GM12878 (cell line): ENCODE results near the gene TRRAP. TPM values are rescaled to one million over a fixed set of nuclear protein-coding genes. Genes with fewer than 3 reads are reported as not detected.

Source experiments
- ATAC-seq: fragments of 200-7000 bp; cut with Tn5 transposase; 3 replicates; pipeline ENCODE4 v1.9.1; 2020; ENCODE audit warnings: mild to moderate bottlenecking, moderate library complexity
- BruUV-seq: library from RNA; stranded (reverse); fragments of 400-500 nt; replicated peaks from 2 replicates; lab custom pipeline; 2021; lab: Mats Ljungman, UMichigan
- CTCF ChIA-PET: fragments of 300-600 bp; sonication (Branson Sonifier 250); formaldehyde crosslinking; extraction: SDS; loops from one replicate; lab custom pipeline; 2021; ENCODE audit warnings: inconsistent platforms; lab: Yijun Ruan, JAX
- POLR2A ChIA-PET: fragments of 350-600 bp; formaldehyde crosslinking; extraction: SDS; loops from one replicate; lab custom pipeline; 2021; ENCODE audit warnings: inconsistent platforms; lab: Charles Lee
- RAD21 ChIA-PET: fragments of 300-600 bp; sonication (Branson Sonifier 250); formaldehyde crosslinking; loops from one replicate; lab custom pipeline; 2023; ENCODE audit warnings: antibody characterized with exemption; ENCODE audit not compliant: unreplicated experiment; lab: Charles Lee
- SMC1A ChIA-PET: fragments of 300-600 bp; sonication (Branson Sonifier 250); formaldehyde crosslinking; loops from one replicate; lab custom pipeline; 2023; ENCODE audit not compliant: unreplicated experiment, uncharacterized antibody; lab: Charles Lee
- DNase-seq: peaks from one replicate; pipeline ENCODE4 v3.0.0-alpha.2; 2011; ENCODE audit warnings: low read depth, low spot score
- FAIRE-seq: peaks from 3 replicates; lab custom pipeline; 2011; peaks lifted over from hg19 to GRCh38; lab: Jason Lieb, UNC
- H2AFZ ChIP-seq: 2 replicates; pipeline ENCODE4 v1.6.0; 2011; ENCODE audit warnings: low read depth, low read length, control low read depth; ENCODE audit not compliant: control insufficient read depth
- H3K27ac ChIP-seq: 2 replicates; pipeline ENCODE4 v1.5.1; 2011; ENCODE audit warnings: control low read depth; ENCODE audit not compliant: control insufficient read depth, insufficient read depth
- H3K27me3 ChIP-seq, 2 experiments: replicated peaks in 1 of 2; 2 replicates each; pipeline versions ENCODE4 v1.6.0 to v1.6.1; 2011; ENCODE audit warnings: low read length in 1 of 2; ENCODE audit not compliant: control insufficient read depth in 2 of 2, insufficient read depth in 2 of 2
- H3K36me3 ChIP-seq, 2 experiments: 2 replicates each; pipeline ENCODE4 v1.5.1; 2011; ENCODE audit warnings: low read length in 1 of 2; ENCODE audit not compliant: control insufficient read depth in 2 of 2, insufficient read depth in 2 of 2
- H3K4me1 ChIP-seq: 2 replicates; pipeline ENCODE4 v1.6.1; 2011; ENCODE audit warnings: mild to moderate bottlenecking, low read length, moderate library complexity, mixed read lengths; ENCODE audit not compliant: control insufficient read depth, insufficient read depth
- H3K4me2 ChIP-seq: 2 replicates; pipeline ENCODE4 v1.6.0; 2011; ENCODE audit warnings: control low read depth; ENCODE audit not compliant: control insufficient read depth, insufficient read depth
- H3K4me3 ChIP-seq: fragments of 200-600 bp; sonication (generic); 2 replicates; pipeline ENCODE4 v1.5.1; 2016
- H3K79me2 ChIP-seq: 2 replicates; pipeline ENCODE4 v1.6.0; 2011; ENCODE audit warnings: low read length; ENCODE audit not compliant: control insufficient read depth, insufficient read depth
- H3K9ac ChIP-seq: 2 replicates; pipeline ENCODE4 v1.8.0; 2011; ENCODE audit warnings: low read length, control low read depth, mixed read lengths; ENCODE audit not compliant: control insufficient read depth, insufficient read depth
- H3K9me3 ChIP-seq: replicated peaks from 3 replicates; pipeline ENCODE4 v1.5.1; 2011; ENCODE audit warnings: mild to moderate bottlenecking, low read length; ENCODE audit not compliant: control insufficient read depth, insufficient read depth
- H4K20me1 ChIP-seq: 2 replicates; pipeline ENCODE4 v1.6.0; 2011; ENCODE audit not compliant: control insufficient read depth, insufficient read depth
- CHD1 ChIP-seq: IDR thresholded peaks from 2 replicates; pipeline ENCODE4 v1.6.1; 2012; ENCODE audit warnings: low read depth, low read length, improper control_type of control experiment
- HCFC1 ChIP-seq: fragments of 150-350 bp; IDR thresholded peaks from 2 replicates; pipeline ENCODE4 v1.6.1; 2014; ENCODE audit warnings: low read length
- PAX8 ChIP-seq: fragments of 450-650 bp; IDR thresholded peaks from 2 replicates; pipeline ENCODE4 v1.6.1; 2017; ENCODE audit warnings: mild to moderate bottlenecking, moderate library complexity
- POLR2AphosphoS5 ChIP-seq: IDR thresholded peaks from 2 replicates; pipeline ENCODE4 v1.6.1; 2011; ENCODE audit warnings: mild to moderate bottlenecking, low read length, inconsistent platforms
- TBL1XR1 ChIP-seq: IDR thresholded peaks from 2 replicates; pipeline ENCODE4 v1.6.1; 2012; ENCODE audit warnings: low read depth, low read length, improper control_type of control experiment
- USF1 ChIP-seq: IDR thresholded peaks from 2 replicates; pipeline ENCODE4 v1.6.1; 2011; ENCODE audit warnings: borderline replicate concordance, low read depth, mild to moderate bottlenecking, moderate library complexity, mixed read lengths, low read length; ENCODE audit not compliant: insufficient read depth; ENCODE audit errors: extremely low read length
- ZBTB33 ChIP-seq: fragments of 450-650 bp; IDR thresholded peaks from 2 replicates; pipeline ENCODE4 v1.6.1; 2017; ENCODE audit warnings: mild to moderate bottlenecking
- WGBS: methylation state at CpG from one replicate; pipeline ENCODE4 v1.1.6; 2016; ENCODE audit warnings: low lambda C conversion rate; ENCODE audit not compliant: insufficient replicate concordance, insufficient coverage; ENCODE audit errors: missing lambda C conversion rate; 5-methylcytosine and 5-hydroxymethylcytosine counted together
- in situ Hi-C: fragments of 300-500 bp; cut with MboI; formaldehyde crosslinking; loops from 9 replicates; pipeline ENCODE4 v1.14.3; 2018; ENCODE audit warnings: mixed read lengths
- intact Hi-C: fragments of 100-400 bp; cut with micrococcal nuclease; formaldehyde crosslinking; loops from one replicate; pipeline ENCODE4 v1.14.2; 2022; ENCODE audit not compliant: unreplicated experiment
- polyA plus RNA-seq, 11 experiments: library from polyadenylated mRNA; depleted of rRNA in 4 of 11; unstranded in 6 of 11; stranded (reverse) in 5 of 11; fragments of >200 nt; fragmentation: Nextera tagmentation in 4 of 11; fragmentation: Illumina TruSeq in 1 of 11; extraction: Ambion mirVana in 4 of 11; extraction: Trizol in 1 of 11; gene quantifications; 1 replicate in 1 of 11; 2 replicates in 10 of 11; pipeline versions ENCODE4 v1.2.1 to v1.2.3, GENCODE V29; 2011 to 2016; ENCODE audit warnings: inconsistent platforms in 2 of 11, missing spikeins in 2 of 11, low read depth in 1 of 11
- total RNA-seq, 4 experiments: library from RNA; depleted of rRNA in 3 of 4; stranded (reverse); fragments of >200 nt in 3 of 4; fragmentation: Illumina TruSeq in 1 of 4; extraction: Trizol in 1 of 4; gene quantifications; 2 replicates each; pipeline versions ENCODE4 v1.2.1 to v1.2.3, GENCODE V29; 2013 to 2021
- TF ChIP-seq, protein P1 (sequence below): IDR thresholded peaks from 2 replicates; pipeline ENCODE4 v1.6.1; 2011; ENCODE audit warnings: low read depth, mild to moderate bottlenecking, low read length, moderate library complexity, borderline replicate concordance; ENCODE audit errors: extremely low read depth

TRRAP gene
- total and polyA plus RNA-seq, 10 of the 15 experiments (the other 5 are each of a cell fraction or from before 2014, with no cell fraction given), result 1.1 to 39.3 (median 8.5) TPM

DNA sequence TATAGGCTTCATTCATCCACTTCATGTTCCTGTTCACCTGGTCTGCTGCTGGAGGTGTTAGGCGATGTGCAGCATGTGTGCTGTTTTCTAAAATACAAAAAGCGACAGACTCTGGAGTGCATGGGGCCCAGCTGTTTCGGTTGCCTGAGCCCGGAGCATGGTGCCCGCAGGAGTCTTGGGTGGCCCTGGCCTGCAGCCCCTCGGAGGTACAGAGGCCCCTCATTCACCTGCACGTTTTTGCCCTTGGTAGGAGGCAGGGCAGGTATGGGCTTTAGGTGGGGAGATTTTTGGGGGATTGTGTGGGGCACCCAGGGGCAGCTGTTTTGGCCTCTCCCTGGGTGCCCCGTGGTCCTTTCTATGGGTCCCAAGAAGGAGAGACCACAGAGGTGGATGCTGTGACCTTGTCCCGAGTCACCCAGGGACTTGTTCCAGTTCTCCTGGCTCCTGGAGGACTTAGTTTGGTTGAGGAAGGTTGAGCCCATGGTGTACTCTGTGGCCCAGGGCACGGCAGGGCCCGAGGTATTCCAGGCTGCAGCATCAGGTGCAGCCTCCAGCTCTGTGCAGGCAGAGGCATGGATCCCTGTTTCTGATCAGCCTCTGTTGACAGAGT, 130.7 kb downstream of the TRRAP start:
- POLR2A ChIA-PET, result no interaction called here

GRCh38 chr7:99010281-99010680, 131.9 kb downstream of the TRRAP start:
- Histone ChIP-seq H4K20me1 (no peaks in the 10 kb centered on the region), H3K4me3 (no peak overlapping the region), H3K4me2 (no peak overlapping the region), H3K27me3 (no peaks in the 10 kb centered on the region), H2AFZ (no peak overlapping the region), H3K9ac (no peak overlapping the region), H3K9me3 (no peaks in the 10 kb centered on the region), H3K27ac (no peak overlapping the region), H3K79me2 (no peaks in the 10 kb centered on the region), H3K4me1 (peaks cover 9% of the 10 kb centered on the region), H3K36me3 (peaks cover 46 to 59% of the 10 kb centered on the region in 2 experiments)
- no peak for DNase-seq
- ChIA-PET RAD21 (interaction anchor here (0.6 kb wide), 1 partner anchor 13 kb away, joined by 3 read pairs; no protein-coding TSS in a partner anchor), POLR2A (no interaction called here), CTCF (no interaction called here), SMC1A (no interaction called here)
- no peak for ATAC-seq
- intact Hi-C loops, result no loop called here
- TF ChIP-seq ZBTB33 (no peak), POLR2AphosphoS5 (0 out of 2 replicates have a peak, but pooled peaks have one; percentile 4)
- TF ChIP-seq, protein P1, sequence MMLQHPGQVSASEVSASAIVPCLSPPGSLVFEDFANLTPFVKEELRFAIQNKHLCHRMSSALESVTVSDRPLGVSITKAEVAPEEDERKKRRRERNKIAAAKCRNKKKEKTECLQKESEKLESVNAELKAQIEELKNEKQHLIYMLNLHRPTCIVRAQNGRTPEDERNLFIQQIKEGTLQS, result no peak
- WGBS, result 96% methylated on average over 9 of the region's 9 CpGs
- in situ Hi-C loops, result no loop called here
- FAIRE-seq, result no peak
- BruUV-seq, result no TSS peak

More for the DNA sequence above, 130.7 kb downstream of the TRRAP start:
- Histone ChIP-seq H3K36me3 (peaks cover 41 to 64% of the 10 kb centered on the region in 2 experiments), H3K4me3 (no peak overlapping the region), H3K27me3 (no peaks in the 10 kb centered on the region), H2AFZ (no peak overlapping the region), H3K79me2 (no peaks in the 10 kb centered on the region), H3K27ac (no peak overlapping the region), H3K4me1 (peaks cover 11% of the 10 kb centered on the region), H4K20me1 (no peaks in the 10 kb centered on the region), H3K9ac (no peak overlapping the region), H3K9me3 (no peaks in the 10 kb centered on the region), H3K4me2 (no peak overlapping the region)
- ATAC-seq (no peak), FAIRE-seq (no peak), DNase-seq (no peak)
- SMC1A ChIA-PET, result interaction anchor here (0.5 kb wide), 1 partner anchor 592 kb away, joined by 3 read pairs; no protein-coding TSS in a partner anchor
- in situ Hi-C loops (no loop called here), intact Hi-C loops (no loop called here)
- TF ChIP-seq USF1, result no peak
- TF ChIP-seq HCFC1, result no peak
- no peak for TF ChIP-seq PAX8
- no peak for TF ChIP-seq TBL1XR1
- no peak for TF ChIP-seq CHD1
- no TSS peak for BruUV-seq
- CTCF ChIA-PET, result no interaction called here
- RAD21 ChIA-PET, result no interaction called here
- 84% methylated on average over 10 of the region's 11 CpGs for WGBS
